ENCODE measurements around the gene FDX2. TPM values are rescaled to one million over a fixed set of nuclear protein-coding genes. Genes with fewer than 3 reads are reported as not detected.

Gene FDX2
- total and polyA plus RNA-seq, 2 of the 13 experiments (the other 11 are each of a cell fraction or from before 2014, with no cell fraction given) = 21.0 to 24.7 TPM

DNA sequence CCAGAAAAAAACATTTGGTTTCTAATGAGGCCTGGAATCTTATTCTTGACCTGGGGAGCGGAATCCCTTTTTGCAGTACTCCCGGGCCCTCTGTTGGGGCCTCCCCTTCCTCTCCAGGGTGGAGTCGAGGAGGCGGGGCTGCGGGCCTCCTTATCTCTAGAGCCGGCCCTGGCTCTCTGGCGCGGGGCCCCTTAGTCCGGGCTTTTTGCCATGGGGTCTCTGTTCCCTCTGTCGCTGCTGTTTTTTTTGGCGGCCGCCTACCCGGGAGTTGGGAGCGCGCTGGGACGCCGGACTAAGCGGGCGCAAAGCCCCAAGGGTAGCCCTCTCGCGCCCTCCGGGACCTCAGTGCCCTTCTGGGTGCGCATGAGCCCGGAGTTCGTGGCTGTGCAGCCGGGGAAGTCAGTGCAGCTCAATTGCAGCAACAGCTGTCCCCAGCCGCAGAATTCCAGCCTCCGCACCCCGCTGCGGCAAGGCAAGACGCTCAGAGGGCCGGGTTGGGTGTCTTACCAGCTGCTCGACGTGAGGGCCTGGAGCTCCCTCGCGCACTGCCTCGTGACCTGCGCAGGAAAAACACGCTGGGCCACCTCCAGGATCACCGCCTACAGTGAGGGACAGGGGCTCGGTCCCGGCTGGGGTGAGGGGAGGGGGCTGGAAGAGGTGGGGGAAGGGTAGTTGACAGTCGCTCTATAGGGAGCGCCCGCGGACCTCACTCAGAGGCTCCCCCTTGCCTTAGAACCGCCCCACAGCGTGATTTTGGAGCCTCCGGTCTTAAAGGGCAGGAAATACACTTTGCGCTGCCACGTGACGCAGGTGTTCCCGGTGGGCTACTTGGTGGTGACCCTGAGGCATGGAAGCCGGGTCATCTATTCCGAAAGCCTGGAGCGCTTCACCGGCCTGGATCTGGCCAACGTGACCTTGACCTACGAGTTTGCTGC is 28.7 kb downstream of the FDX2 start, which contains the start of gene ICAM4 (continued):
- TF ChIP-seq ZNF34 (CRISPR knock-in tag; IDR thresholded peaks at IDR 0.05; ENCODE audit: borderline replicate concordance) = no peak
- 0 out of 2 replicates have a peak, but pooled peaks have one; percentile 47 for TF ChIP-seq AKAP8 (CRISPR knock-in tag; IDR thresholded peaks at IDR 0.05)
- TF ChIP-seq HDAC2 (CRISPR knock-in tag; IDR thresholded peaks at IDR 0.05) = peak; percentile 39; the same call in 1 of the 2 replicates
- TF ChIP-seq ZBTB3 (CRISPR knock-in tag; IDR thresholded peaks at IDR 0.05; ENCODE audit: borderline replicate concordance, low read depth) = 0 out of 2 replicates have a peak, but pooled peaks have one; percentile 28
- TF ChIP-seq ZNF777 (CRISPR knock-in tag; IDR thresholded peaks at IDR 0.05) = peak; percentile 94
- no peak for TF ChIP-seq ZNF350 (CRISPR knock-in tag; IDR thresholded peaks at IDR 0.05; ENCODE audit: borderline replicate concordance, low read depth)
- TF ChIP-seq ZNF276 (CRISPR knock-in tag; IDR thresholded peaks at IDR 0.05; ENCODE audit: low read depth) = no peak
- no peak for TF ChIP-seq ZNF235 (CRISPR knock-in tag; IDR thresholded peaks at IDR 0.05; ENCODE audit: borderline replicate concordance)
- no peak for TF ChIP-seq ZNF101 (CRISPR knock-in tag; IDR thresholded peaks at IDR 0.05; ENCODE audit: borderline replicate concordance, low read depth)
- peak; percentile 34; the same call in 1 of the 2 replicates for TF ChIP-seq KDM3A (CRISPR knock-in tag; IDR thresholded peaks at IDR 0.05; ENCODE audit: low read depth)
- TF ChIP-seq NCOA2 (CRISPR knock-in tag; IDR thresholded peaks at IDR 0.05) = 0 out of 2 replicates have a peak, but pooled peaks have one; percentile 24
- no peak for TF ChIP-seq HIVEP1 (CRISPR knock-in tag; IDR thresholded peaks at IDR 0.05)
- TF ChIP-seq BCL6 (CRISPR knock-in tag; IDR thresholded peaks at IDR 0.05) = 0 out of 2 replicates have a peak, but pooled peaks have one; percentile 12
- TF ChIP-seq ZC3H4 (CRISPR knock-in tag; IDR thresholded peaks at IDR 0.05; ENCODE audit: borderline replicate concordance) = 0 out of 2 replicates have a peak, but pooled peaks have one; percentile 73
- no peak for TF ChIP-seq ZNF547 (CRISPR knock-in tag; IDR thresholded peaks at IDR 0.05)
- TF ChIP-seq, protein P1, sequence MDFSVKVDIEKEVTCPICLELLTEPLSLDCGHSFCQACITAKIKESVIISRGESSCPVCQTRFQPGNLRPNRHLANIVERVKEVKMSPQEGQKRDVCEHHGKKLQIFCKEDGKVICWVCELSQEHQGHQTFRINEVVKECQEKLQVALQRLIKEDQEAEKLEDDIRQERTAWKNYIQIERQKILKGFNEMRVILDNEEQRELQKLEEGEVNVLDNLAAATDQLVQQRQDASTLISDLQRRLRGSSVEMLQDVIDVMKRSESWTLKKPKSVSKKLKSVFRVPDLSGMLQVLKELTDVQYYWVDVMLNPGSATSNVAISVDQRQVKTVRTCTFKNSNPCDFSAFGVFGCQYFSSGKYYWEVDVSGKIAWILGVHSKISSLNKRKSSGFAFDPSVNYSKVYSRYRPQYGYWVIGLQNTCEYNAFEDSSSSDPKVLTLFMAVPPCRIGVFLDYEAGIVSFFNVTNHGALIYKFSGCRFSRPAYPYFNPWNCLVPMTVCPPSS (IDR thresholded peaks at IDR 0.05) = no peak
- TF ChIP-seq ZNF850 (CRISPR knock-in tag; conservative IDR thresholded peaks at IDR 0.05) = 0 out of 2 replicates have a peak, but pooled peaks have one; percentile 41
- TF ChIP-seq PAF1 (CRISPR knock-in tag; IDR thresholded peaks at IDR 0.05) = peak; percentile 51; the same call in 1 of the 2 replicates
- TF ChIP-seq SATB2 (CRISPR knock-in tag; IDR thresholded peaks at IDR 0.05) = peak; percentile 19; the same call in 1 of the 2 replicates
- TF ChIP-seq ZNF558 (CRISPR knock-in tag; IDR thresholded peaks at IDR 0.05; ENCODE audit: borderline replicate concordance) = no peak
- TF ChIP-seq DNMT3B (CRISPR knock-in tag; conservative IDR thresholded peaks at IDR 0.05) = no peak
- peak; percentile 49; the same call in 1 of the 2 replicates for TF ChIP-seq SAP130 (CRISPR knock-in tag; IDR thresholded peaks at IDR 0.05; ENCODE audit: low read depth)
- TF ChIP-seq ZNF772 (CRISPR knock-in tag; IDR thresholded peaks at IDR 0.05) = 0 out of 2 replicates have a peak, but pooled peaks have one; percentile 81
- TF ChIP-seq, protein P2, sequence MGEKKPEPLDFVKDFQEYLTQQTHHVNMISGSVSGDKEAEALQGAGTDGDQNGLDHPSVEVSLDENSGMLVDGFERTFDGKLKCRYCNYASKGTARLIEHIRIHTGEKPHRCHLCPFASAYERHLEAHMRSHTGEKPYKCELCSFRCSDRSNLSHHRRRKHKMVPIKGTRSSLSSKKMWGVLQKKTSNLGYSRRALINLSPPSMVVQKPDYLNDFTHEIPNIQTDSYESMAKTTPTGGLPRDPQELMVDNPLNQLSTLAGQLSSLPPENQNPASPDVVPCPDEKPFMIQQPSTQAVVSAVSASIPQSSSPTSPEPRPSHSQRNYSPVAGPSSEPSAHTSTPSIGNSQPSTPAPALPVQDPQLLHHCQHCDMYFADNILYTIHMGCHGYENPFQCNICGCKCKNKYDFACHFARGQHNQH (CRISPR knock-in tag; IDR thresholded peaks at IDR 0.05) = peak; percentile 24; the same call in 1 of the 2 replicates
- TF ChIP-seq, protein P3, sequence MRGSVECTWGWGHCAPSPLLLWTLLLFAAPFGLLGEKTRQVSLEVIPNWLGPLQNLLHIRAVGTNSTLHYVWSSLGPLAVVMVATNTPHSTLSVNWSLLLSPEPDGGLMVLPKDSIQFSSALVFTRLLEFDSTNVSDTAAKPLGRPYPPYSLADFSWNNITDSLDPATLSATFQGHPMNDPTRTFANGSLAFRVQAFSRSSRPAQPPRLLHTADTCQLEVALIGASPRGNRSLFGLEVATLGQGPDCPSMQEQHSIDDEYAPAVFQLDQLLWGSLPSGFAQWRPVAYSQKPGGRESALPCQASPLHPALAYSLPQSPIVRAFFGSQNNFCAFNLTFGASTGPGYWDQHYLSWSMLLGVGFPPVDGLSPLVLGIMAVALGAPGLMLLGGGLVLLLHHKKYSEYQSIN (CRISPR knock-in tag; IDR thresholded peaks at IDR 0.05; ENCODE audit: borderline replicate concordance) = no peak
